DOHH2 (cell line): Measurements from ENCODE around the gene ZNF398.

Experiments
- H3F3A ChIP-seq: fragments of 200-600 bp; sonication (generic), shearing (Covaris generic); 2 replicates; pipeline ENCODE4 v1.6.0; 2016; ENCODE audit warnings: antibody characterized with exemption, mild to moderate bottlenecking; ENCODE audit not compliant: control insufficient read depth, insufficient read depth
- H3K27ac ChIP-seq: fragments of 200-600 bp; sonication (generic); 2 replicates; pipeline ENCODE4 v1.5.1; 2014; ENCODE audit warnings: low read depth, mild to moderate bottlenecking, low read length, moderate library complexity
- H3K27me3 ChIP-seq: fragments of 200-600 bp; sonication (generic); 2 replicates; pipeline ENCODE4 v1.6.1; 2014; ENCODE audit warnings: mild to moderate bottlenecking, low read length, mixed read lengths; ENCODE audit not compliant: control insufficient read depth
- H3K36me3 ChIP-seq: fragments of 200-600 bp; sonication (generic); 2 replicates; pipeline ENCODE4 v1.6.1; 2014; ENCODE audit warnings: mild to moderate bottlenecking, low read length, moderate library complexity, mixed read lengths; ENCODE audit not compliant: control insufficient read depth
- H3K4me1 ChIP-seq: fragments of 200-600 bp; sonication (generic); 2 replicates; pipeline ENCODE4 v1.6.1; 2014; ENCODE audit warnings: mild to moderate bottlenecking, low read length, mixed read lengths; ENCODE audit not compliant: control insufficient read depth
- H3K4me2 ChIP-seq: fragments of 200-600 bp; sonication (generic); 2 replicates; pipeline ENCODE4 v1.6.0; 2014; ENCODE audit warnings: mild to moderate bottlenecking, low read length, moderate library complexity
- H3K4me3 ChIP-seq: fragments of 200-600 bp; sonication (generic); 2 replicates; pipeline ENCODE4 v1.5.1; 2014; ENCODE audit warnings: mild to moderate bottlenecking, low read length, mixed read lengths
- H3K79me2 ChIP-seq: fragments of 200-600 bp; sonication (generic); 2 replicates; pipeline ENCODE4 v1.6.1; 2014; ENCODE audit warnings: mild to moderate bottlenecking, low read length, mixed read lengths; ENCODE audit not compliant: control insufficient read depth
- H3K9me2 ChIP-seq: fragments of 200-600 bp; sonication (generic); replicated peaks from 2 replicates; pipeline ENCODE4 v1.6.1; 2014; ENCODE audit warnings: mild to moderate bottlenecking, low read length, mixed read lengths; ENCODE audit not compliant: control insufficient read depth
- H3K9me3 ChIP-seq: fragments of 200-600 bp; sonication (generic); 2 replicates; pipeline ENCODE4 v1.6.1; 2014; ENCODE audit warnings: antibody characterized with exemption, low read length, mixed read lengths; ENCODE audit not compliant: control insufficient read depth, insufficient read depth
- H4K20me1 ChIP-seq: fragments of 200-600 bp; sonication (generic); 2 replicates; pipeline ENCODE4 v1.6.0; 2014; ENCODE audit warnings: low read depth, mild to moderate bottlenecking, antibody characterized with exemption, low read length, moderate library complexity; ENCODE audit not compliant: control insufficient read depth, insufficient read depth
- EZH2phosphoT487 ChIP-seq: fragments of 200-600 bp; sonication (generic); IDR thresholded peaks from 2 replicates; pipeline ENCODE4 v1.6.1; 2017; ENCODE audit warnings: borderline replicate concordance, mild to moderate bottlenecking, antibody characterized with exemption, low read length, moderate library complexity, mixed read lengths
- TF ChIP-seq, protein P1 (sequence below): fragments of 200-600 bp; sonication (generic); IDR thresholded peaks from one replicate; pipeline ENCODE4 v1.5.1; 2014; ENCODE audit warnings: antibody characterized with exemption, mild to moderate bottlenecking, low read depth, low read length; ENCODE audit not compliant: poor library complexity, severe bottlenecking

The ZNF398 gene

DNA sequence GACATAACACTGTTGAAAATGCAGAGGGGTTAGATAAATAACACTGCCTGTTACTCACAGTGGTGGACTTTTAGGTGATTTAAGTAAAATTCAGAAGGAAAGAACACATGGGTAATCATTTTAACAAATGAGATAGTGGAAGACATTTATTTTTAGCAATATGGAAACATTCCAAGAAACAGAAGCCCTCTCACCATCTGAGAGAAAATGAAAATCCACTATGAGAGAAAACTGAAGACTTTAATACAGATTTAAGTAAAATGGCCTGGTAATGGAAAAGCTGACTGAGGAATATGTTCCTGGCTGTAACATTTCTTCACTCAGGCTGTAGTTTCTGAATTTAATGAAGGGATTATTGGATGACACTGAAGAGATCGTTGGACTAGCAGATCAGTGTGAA lies 44.6 kb upstream of the ZNF398 start:
- no peak overlapping the region for H3K27ac ChIP-seq
- H4K20me1 ChIP-seq, result no peaks in the 10 kb centered on the region
- no peak overlapping the region for H3K4me2 ChIP-seq
- peaks cover 5% of the 10 kb centered on the region; the same call in 1 of the 2 replicates for H3K27me3 ChIP-seq
- H3K4me3 ChIP-seq, result no peak overlapping the region
- H3K9me2 ChIP-seq, result no peaks in the 10 kb centered on the region
- no peaks in the 10 kb centered on the region for H3K36me3 ChIP-seq
- TF ChIP-seq EZH2phosphoT487, result no peak
- TF ChIP-seq, protein P1, sequence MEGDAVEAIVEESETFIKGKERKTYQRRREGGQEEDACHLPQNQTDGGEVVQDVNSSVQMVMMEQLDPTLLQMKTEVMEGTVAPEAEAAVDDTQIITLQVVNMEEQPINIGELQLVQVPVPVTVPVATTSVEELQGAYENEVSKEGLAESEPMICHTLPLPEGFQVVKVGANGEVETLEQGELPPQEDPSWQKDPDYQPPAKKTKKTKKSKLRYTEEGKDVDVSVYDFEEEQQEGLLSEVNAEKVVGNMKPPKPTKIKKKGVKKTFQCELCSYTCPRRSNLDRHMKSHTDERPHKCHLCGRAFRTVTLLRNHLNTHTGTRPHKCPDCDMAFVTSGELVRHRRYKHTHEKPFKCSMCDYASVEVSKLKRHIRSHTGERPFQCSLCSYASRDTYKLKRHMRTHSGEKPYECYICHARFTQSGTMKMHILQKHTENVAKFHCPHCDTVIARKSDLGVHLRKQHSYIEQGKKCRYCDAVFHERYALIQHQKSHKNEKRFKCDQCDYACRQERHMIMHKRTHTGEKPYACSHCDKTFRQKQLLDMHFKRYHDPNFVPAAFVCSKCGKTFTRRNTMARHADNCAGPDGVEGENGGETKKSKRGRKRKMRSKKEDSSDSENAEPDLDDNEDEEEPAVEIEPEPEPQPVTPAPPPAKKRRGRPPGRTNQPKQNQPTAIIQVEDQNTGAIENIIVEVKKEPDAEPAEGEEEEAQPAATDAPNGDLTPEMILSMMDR, result no peak
- H3K79me2 ChIP-seq, result no peaks in the 10 kb centered on the region
- H3K4me1 ChIP-seq, result no peaks in the 10 kb centered on the region
- no peaks in the 10 kb centered on the region for H3K9me3 ChIP-seq
- no peaks in the 10 kb centered on the region for H3F3A ChIP-seq

GRCh38 chr7:149103424-149103823 lies 43.8 kb upstream of the ZNF398 start:
- no peaks in the 10 kb centered on the region for H3K36me3 ChIP-seq
- no peak for TF ChIP-seq EZH2phosphoT487
- TF ChIP-seq, protein P1, result no peak
- peaks cover 5% of the 10 kb centered on the region; the same call in 1 of the 2 replicates for H3K27me3 ChIP-seq
- no peaks in the 10 kb centered on the region for H3F3A ChIP-seq
- H3K9me2 ChIP-seq, result no peaks in the 10 kb centered on the region
- H3K9me3 ChIP-seq, result no peaks in the 10 kb centered on the region
- H3K4me2 ChIP-seq, result no peak overlapping the region
- H3K27ac ChIP-seq, result no peak overlapping the region
- no peaks in the 10 kb centered on the region for H4K20me1 ChIP-seq
- H3K4me3 ChIP-seq, result no peak overlapping the region
- H3K4me1 ChIP-seq, result no peaks in the 10 kb centered on the region
- no peaks in the 10 kb centered on the region for H3K79me2 ChIP-seq

DNA sequence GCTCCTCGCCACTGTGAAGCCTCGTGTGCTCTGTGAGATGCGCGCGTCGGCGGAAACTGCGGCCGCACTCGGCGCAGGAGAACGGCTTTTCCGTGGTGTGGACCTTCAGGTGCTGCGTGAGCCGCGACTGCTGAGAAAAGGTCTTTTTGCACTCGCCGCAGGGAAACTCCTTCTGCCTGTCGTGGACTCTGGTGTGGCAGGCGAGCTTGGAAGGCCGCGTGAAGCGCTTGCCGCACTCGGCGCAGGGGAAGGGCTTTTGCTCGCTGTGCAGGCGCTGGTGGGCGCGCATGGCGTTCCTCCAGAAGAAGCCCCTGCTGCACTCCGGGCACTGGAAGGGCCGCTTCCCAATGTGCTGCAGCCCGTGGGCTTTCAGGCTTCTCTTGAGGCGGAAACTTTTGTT lies 43.0 kb upstream of the ZNF398 start:
- H4K20me1 ChIP-seq, result no peaks in the 10 kb centered on the region
- no peaks in the 10 kb centered on the region for H3F3A ChIP-seq
- H3K79me2 ChIP-seq, result no peaks in the 10 kb centered on the region
- no peak for TF ChIP-seq EZH2phosphoT487
- TF ChIP-seq, protein P1, result no peak
- H3K27me3 ChIP-seq, result peaks cover 5% of the 10 kb centered on the region; the same call in 1 of the 2 replicates
- H3K9me3 ChIP-seq, result no peaks in the 10 kb centered on the region
- H3K27ac ChIP-seq, result no peak overlapping the region
- H3K9me2 ChIP-seq, result no peaks in the 10 kb centered on the region
- H3K4me3 ChIP-seq, result no peak overlapping the region
- no peaks in the 10 kb centered on the region for H3K4me1 ChIP-seq
- H3K36me3 ChIP-seq, result no peaks in the 10 kb centered on the region
- no peak overlapping the region for H3K4me2 ChIP-seq
